GM12891 (cell line): ENCODE results near the gene COL19A1.

ENCODE experiments used
- PAX5 ChIP-seq: IDR thresholded peaks from 2 replicates; pipeline ENCODE4 v1.6.1; 2011; ENCODE audit warnings: low read length, moderate library complexity, mild to moderate bottlenecking; ENCODE audit not compliant: insufficient read depth, severe bottlenecking
- POLR2A ChIP-seq: IDR thresholded peaks from 2 replicates; pipeline ENCODE4 v1.6.1; 2011; ENCODE audit warnings: low read depth, low read length, control low read depth
- POLR2AphosphoS5 ChIP-seq: IDR thresholded peaks from 2 replicates; pipeline ENCODE4 v1.6.1; 2011; ENCODE audit warnings: low read depth, low read length, control low read depth
- TAF1 ChIP-seq: IDR thresholded peaks from 2 replicates; pipeline ENCODE4 v1.6.1; 2011; ENCODE audit warnings: low read depth, low read length, control low read depth

DNA sequence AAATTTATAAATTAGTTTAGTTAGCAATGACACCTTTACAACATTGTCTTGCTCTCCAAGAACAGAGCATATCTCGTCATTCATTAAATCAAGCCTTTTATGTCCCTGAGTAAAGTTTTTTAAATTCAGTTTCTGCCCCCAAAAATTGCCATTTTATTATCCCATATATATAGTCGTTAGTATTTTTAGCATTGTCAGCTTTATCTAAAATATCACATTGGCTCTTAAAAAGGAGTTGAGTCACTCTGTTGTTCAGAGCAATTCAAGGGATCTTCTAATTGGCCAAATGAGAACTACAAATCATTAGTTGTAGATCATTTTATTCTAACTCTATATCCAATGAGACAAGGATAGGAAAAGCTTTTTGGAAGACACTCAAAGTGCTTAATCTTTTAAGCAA is 309.4 kb downstream of the COL19A1 start:
- no peak for TF ChIP-seq POLR2AphosphoS5
- no peak for TF ChIP-seq TAF1
- no peak for TF ChIP-seq POLR2A
- no peak for TF ChIP-seq PAX5
